H1 (cell line): ENCODE data around the gene BTBD9.

ENCODE experiments used
- BRCA1 ChIP-seq: IDR thresholded peaks from 2 replicates; pipeline ENCODE4 v1.6.1; 2012; ENCODE audit warnings: low read depth, low read length, improper control_type of control experiment
- MAX ChIP-seq: IDR thresholded peaks from 2 replicates; pipeline ENCODE4 v1.6.1; 2012; ENCODE audit warnings: inconsistent platforms
- POLR2A ChIP-seq, 2 experiments: IDR thresholded peaks; 1 replicate in 1 of 2; 2 replicates in 1 of 2; pipeline ENCODE4 v1.6.1; 2011; ENCODE audit warnings: low read depth in 2 of 2, low read length in 2 of 2, mild to moderate bottlenecking in 2 of 2; ENCODE audit errors: control extremely low read depth in 1 of 2
- RAD21 ChIP-seq, 2 experiments: IDR thresholded peaks in 1 of 2; conservative IDR thresholded peaks in 1 of 2; 2 replicates each; pipeline ENCODE4 v1.6.1; 2011; ENCODE audit warnings: low read depth in 2 of 2, low read length in 2 of 2, improper control_type of control experiment in 1 of 2, inconsistent platforms in 1 of 2, mild to moderate bottlenecking in 1 of 2, moderate library complexity in 1 of 2
- TF ChIP-seq, protein P1 (sequence below), 3 experiments: IDR thresholded peaks; 1 replicate in 2 of 3; 2 replicates in 1 of 3; pipeline versions ENCODE4 v1.5.1 to v1.6.1; 2011; ENCODE audit warnings: low read length in 3 of 3, mild to moderate bottlenecking in 3 of 3, inconsistent platforms in 2 of 3, low read depth in 1 of 3, moderate library complexity in 1 of 3; ENCODE audit not compliant: insufficient read depth in 1 of 3; ENCODE audit errors: control extremely low read depth in 1 of 3

DNA sequence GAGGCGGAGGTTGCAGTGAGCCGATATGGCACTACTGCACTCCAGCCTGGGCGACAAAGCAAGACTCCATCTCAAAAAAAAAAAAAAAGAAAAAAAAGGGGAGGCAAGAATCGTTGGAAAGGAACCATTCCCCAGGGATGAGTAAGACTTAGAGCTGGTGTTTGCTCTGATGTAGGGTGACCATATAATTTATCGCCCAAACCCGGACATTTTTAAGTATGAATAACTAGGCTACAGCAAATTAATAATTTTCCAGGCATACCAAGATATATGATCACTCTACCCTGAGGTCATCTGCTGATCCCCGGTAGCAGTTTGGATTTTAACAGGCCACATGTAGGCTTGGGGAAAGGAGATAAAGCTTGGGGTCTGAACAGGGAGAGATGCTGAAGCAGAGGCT lies 260.9 kb downstream of the BTBD9 start:
- TF ChIP-seq, protein P1, sequence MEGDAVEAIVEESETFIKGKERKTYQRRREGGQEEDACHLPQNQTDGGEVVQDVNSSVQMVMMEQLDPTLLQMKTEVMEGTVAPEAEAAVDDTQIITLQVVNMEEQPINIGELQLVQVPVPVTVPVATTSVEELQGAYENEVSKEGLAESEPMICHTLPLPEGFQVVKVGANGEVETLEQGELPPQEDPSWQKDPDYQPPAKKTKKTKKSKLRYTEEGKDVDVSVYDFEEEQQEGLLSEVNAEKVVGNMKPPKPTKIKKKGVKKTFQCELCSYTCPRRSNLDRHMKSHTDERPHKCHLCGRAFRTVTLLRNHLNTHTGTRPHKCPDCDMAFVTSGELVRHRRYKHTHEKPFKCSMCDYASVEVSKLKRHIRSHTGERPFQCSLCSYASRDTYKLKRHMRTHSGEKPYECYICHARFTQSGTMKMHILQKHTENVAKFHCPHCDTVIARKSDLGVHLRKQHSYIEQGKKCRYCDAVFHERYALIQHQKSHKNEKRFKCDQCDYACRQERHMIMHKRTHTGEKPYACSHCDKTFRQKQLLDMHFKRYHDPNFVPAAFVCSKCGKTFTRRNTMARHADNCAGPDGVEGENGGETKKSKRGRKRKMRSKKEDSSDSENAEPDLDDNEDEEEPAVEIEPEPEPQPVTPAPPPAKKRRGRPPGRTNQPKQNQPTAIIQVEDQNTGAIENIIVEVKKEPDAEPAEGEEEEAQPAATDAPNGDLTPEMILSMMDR (IDR thresholded peaks at IDR 0.05; ENCODE audit: control extremely low read depth in 1 of 3, insufficient read depth in 1 of 3, low read depth in 1 of 3, low read length in 3 of 3) = no peak
- no peak for TF ChIP-seq MAX
- no peak for TF ChIP-seq POLR2A (IDR thresholded peaks at IDR 0.05; ENCODE audit: control extremely low read depth in 1 of 2, low read depth in 2 of 2, low read length in 2 of 2)
- TF ChIP-seq BRCA1 = no peak
- TF ChIP-seq RAD21 (IDR thresholded peaks at IDR 0.05 in 1 of 2, conservative IDR thresholded peaks at IDR 0.05 in 1 of 2; ENCODE audit: low read depth in 2 of 2, low read length in 2 of 2) = no peak
